Liver (tissue), 3 donors: Measurements from ENCODE around the gene MRLN.

Experiments used
- EGR1 ChIP-seq, 2 donors: IDR thresholded peaks; 2 replicates each; pipeline ENCODE4 v1.6.1; 2016 to 2018; ENCODE audit warnings: antibody characterized with exemption in 2 of 2, low read depth in 2 of 2
- FOXA1 ChIP-seq: IDR thresholded peaks from 2 replicates; pipeline ENCODE4 v1.6.1; 2016; ENCODE audit warnings: antibody characterized with exemption
- GABPA ChIP-seq, 2 donors: IDR thresholded peaks in 1 of 2; conservative IDR thresholded peaks in 1 of 2; 2 replicates each; pipeline ENCODE4 v1.6.1; 2016; ENCODE audit warnings: antibody characterized with exemption in 2 of 2, mild to moderate bottlenecking in 1 of 2, moderate library complexity in 1 of 2
- HNF4G ChIP-seq: IDR thresholded peaks from 2 replicates; pipeline ENCODE4 v1.6.1; 2016; ENCODE audit warnings: antibody characterized with exemption
- MAX ChIP-seq: IDR thresholded peaks from 2 replicates; pipeline ENCODE4 v1.6.1; 2016; ENCODE audit warnings: antibody characterized with exemption
- RAD21 ChIP-seq, 2 donors: IDR thresholded peaks; 2 replicates each; pipeline ENCODE4 v1.6.1; 2016; ENCODE audit warnings: antibody characterized with exemption in 2 of 2, mild to moderate bottlenecking in 2 of 2
- RXRA ChIP-seq, 2 donors: IDR thresholded peaks; 2 replicates each; pipeline ENCODE4 v1.6.1; 2017 to 2018; ENCODE audit warnings: antibody characterized with exemption in 2 of 2, mild to moderate bottlenecking in 1 of 2
- TAF1 ChIP-seq: conservative IDR thresholded peaks from 2 replicates; pipeline ENCODE4 v1.6.1; 2016; ENCODE audit warnings: antibody characterized with exemption, mild to moderate bottlenecking
- YY1 ChIP-seq: IDR thresholded peaks from 2 replicates; pipeline ENCODE4 v1.6.1; 2016; ENCODE audit warnings: antibody characterized with exemption, mild to moderate bottlenecking
- ZBTB33 ChIP-seq: IDR thresholded peaks from 2 replicates; pipeline ENCODE4 v1.6.1; 2016; ENCODE audit warnings: antibody characterized with exemption
- TF ChIP-seq, protein P1 (sequence below): fragments of 150-350 bp; IDR thresholded peaks from 2 replicates; pipeline ENCODE4 v1.5.1; 2017; ENCODE audit warnings: improper control_type of control experiment, low read depth, low read length; ENCODE audit not compliant: missing input control
- TF ChIP-seq, protein P2 (sequence below): IDR thresholded peaks from 2 replicates; pipeline ENCODE4 v1.6.1; 2016; ENCODE audit warnings: antibody characterized with exemption
- TF ChIP-seq, protein P3 (sequence below): IDR thresholded peaks from 2 replicates; pipeline ENCODE4 v1.6.1; 2016; ENCODE audit warnings: antibody characterized with exemption, mild to moderate bottlenecking
- donor health status: healthy.
- donor health status: healthy.

GRCh38 chr10:59793919-59794318 is 40.7 kb upstream of the MRLN start:
- TF ChIP-seq EGR1 (IDR thresholded peaks at IDR 0.05; ENCODE audit: low read depth in 2 of 2): no peak
- TF ChIP-seq, protein P1, sequence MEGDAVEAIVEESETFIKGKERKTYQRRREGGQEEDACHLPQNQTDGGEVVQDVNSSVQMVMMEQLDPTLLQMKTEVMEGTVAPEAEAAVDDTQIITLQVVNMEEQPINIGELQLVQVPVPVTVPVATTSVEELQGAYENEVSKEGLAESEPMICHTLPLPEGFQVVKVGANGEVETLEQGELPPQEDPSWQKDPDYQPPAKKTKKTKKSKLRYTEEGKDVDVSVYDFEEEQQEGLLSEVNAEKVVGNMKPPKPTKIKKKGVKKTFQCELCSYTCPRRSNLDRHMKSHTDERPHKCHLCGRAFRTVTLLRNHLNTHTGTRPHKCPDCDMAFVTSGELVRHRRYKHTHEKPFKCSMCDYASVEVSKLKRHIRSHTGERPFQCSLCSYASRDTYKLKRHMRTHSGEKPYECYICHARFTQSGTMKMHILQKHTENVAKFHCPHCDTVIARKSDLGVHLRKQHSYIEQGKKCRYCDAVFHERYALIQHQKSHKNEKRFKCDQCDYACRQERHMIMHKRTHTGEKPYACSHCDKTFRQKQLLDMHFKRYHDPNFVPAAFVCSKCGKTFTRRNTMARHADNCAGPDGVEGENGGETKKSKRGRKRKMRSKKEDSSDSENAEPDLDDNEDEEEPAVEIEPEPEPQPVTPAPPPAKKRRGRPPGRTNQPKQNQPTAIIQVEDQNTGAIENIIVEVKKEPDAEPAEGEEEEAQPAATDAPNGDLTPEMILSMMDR: no peak
- no peak for TF ChIP-seq HNF4G
- no peak for TF ChIP-seq MAX
- TF ChIP-seq ZBTB33: no peak
- TF ChIP-seq, protein P2, sequence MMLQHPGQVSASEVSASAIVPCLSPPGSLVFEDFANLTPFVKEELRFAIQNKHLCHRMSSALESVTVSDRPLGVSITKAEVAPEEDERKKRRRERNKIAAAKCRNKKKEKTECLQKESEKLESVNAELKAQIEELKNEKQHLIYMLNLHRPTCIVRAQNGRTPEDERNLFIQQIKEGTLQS: no peak
- TF ChIP-seq, protein P3, sequence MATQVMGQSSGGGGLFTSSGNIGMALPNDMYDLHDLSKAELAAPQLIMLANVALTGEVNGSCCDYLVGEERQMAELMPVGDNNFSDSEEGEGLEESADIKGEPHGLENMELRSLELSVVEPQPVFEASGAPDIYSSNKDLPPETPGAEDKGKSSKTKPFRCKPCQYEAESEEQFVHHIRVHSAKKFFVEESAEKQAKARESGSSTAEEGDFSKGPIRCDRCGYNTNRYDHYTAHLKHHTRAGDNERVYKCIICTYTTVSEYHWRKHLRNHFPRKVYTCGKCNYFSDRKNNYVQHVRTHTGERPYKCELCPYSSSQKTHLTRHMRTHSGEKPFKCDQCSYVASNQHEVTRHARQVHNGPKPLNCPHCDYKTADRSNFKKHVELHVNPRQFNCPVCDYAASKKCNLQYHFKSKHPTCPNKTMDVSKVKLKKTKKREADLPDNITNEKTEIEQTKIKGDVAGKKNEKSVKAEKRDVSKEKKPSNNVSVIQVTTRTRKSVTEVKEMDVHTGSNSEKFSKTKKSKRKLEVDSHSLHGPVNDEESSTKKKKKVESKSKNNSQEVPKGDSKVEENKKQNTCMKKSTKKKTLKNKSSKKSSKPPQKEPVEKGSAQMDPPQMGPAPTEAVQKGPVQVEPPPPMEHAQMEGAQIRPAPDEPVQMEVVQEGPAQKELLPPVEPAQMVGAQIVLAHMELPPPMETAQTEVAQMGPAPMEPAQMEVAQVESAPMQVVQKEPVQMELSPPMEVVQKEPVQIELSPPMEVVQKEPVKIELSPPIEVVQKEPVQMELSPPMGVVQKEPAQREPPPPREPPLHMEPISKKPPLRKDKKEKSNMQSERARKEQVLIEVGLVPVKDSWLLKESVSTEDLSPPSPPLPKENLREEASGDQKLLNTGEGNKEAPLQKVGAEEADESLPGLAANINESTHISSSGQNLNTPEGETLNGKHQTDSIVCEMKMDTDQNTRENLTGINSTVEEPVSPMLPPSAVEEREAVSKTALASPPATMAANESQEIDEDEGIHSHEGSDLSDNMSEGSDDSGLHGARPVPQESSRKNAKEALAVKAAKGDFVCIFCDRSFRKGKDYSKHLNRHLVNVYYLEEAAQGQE: no peak
- no peak for TF ChIP-seq FOXA1
- no peak for TF ChIP-seq GABPA (IDR thresholded peaks at IDR 0.05 in 1 of 2, conservative IDR thresholded peaks at IDR 0.05 in 1 of 2)
- TF ChIP-seq RAD21 (IDR thresholded peaks at IDR 0.05): no peak
- TF ChIP-seq YY1: no peak
- TF ChIP-seq TAF1: no peak
- no peak for TF ChIP-seq RXRA (IDR thresholded peaks at IDR 0.05)
